Measurements from ENCODE around the gene RTN4R. TPM values are rescaled to one million over a fixed set of nuclear protein-coding genes. Genes with fewer than 3 reads are reported as not detected.
A peak's percentile ranks its signal among the peaks of the same experiment; 100 is the strongest.

The RTN4R gene
- total and polyA plus RNA-seq, 9 of the 15 experiments (the other 6 are each of a cell fraction or from before 2014, with no cell fraction given), result 0.04 to 2.8 (median 1.4) TPM; not detected in 3

GRCh38 chr22:20302438-20303228 lies 34.5 kb upstream of the RTN4R start (continued):
- TF ChIP-seq E2F8 (IDR thresholded peaks at IDR 0.05; ENCODE audit: low read depth, partially characterized antibody) (no peak), SREBF1 (IDR thresholded peaks at IDR 0.05; ENCODE audit: borderline replicate concordance, low read depth, low read length) (no peak), CREB3L1 (IDR thresholded peaks at IDR 0.05; ENCODE audit: borderline replicate concordance, low read depth) (no peak), ZBTB9 (CRISPR knock-in tag; IDR thresholded peaks at IDR 0.05) (peak; percentile 26; the same call in 1 of the 2 replicates), RBBP5 (IDR thresholded peaks at IDR 0.05; ENCODE audit: borderline replicate concordance, insufficient read depth, low read length, poor library complexity, severe bottlenecking) (no peak), ZNF444 (CRISPR knock-in tag; IDR thresholded peaks at IDR 0.05) (no peak), TAF1 (IDR thresholded peaks at IDR 0.05; ENCODE audit: control insufficient read depth, extremely low read depth, insufficient read depth, low read length, severe bottlenecking) (no peak), HMGN3 (IDR thresholded peaks at IDR 0.05; ENCODE audit: borderline replicate concordance, extremely low read depth, insufficient read length, low read depth, low read length) (peak; percentile 22), KDM4B (IDR thresholded peaks at IDR 0.05; ENCODE audit: borderline replicate concordance in 2 of 2, low read depth in 1 of 2) (no peak), ZBTB1 (CRISPR knock-in tag; IDR thresholded peaks at IDR 0.05; ENCODE audit: borderline replicate concordance, low read depth) (no peak), SIX5 (IDR thresholded peaks at IDR 0.05; ENCODE audit: borderline replicate concordance in 1 of 2, insufficient read depth in 1 of 2, low read depth in 1 of 2, low read length in 2 of 2) (no peak), NFYB (IDR thresholded peaks at IDR 0.05; ENCODE audit: extremely low read depth, insufficient read length) (no peak), KLF1 (tag; IDR thresholded peaks at IDR 0.05) (no peak), CEBPZ (IDR thresholded peaks at IDR 0.05; ENCODE audit: borderline replicate concordance, low read depth, low read length) (no peak)

All from K562 (cell line).